ENCODE measurements around the gene AFAP1L1. TPM values are rescaled to one million over a fixed set of nuclear protein-coding genes. Genes with fewer than 3 reads are reported as not detected.

The AFAP1L1 gene
- total and polyA plus RNA-seq, 10 of the 15 experiments (the other 5 are each of a cell fraction or from before 2014, with no cell fraction given), result 0.11 TPM; not detected in 9

- H2AFZ ChIP-seq (ENCODE audit: control insufficient read depth, low read depth, low read length), result no peak overlapping the region
- no peaks in the 10 kb centered on the region for H4K20me1 ChIP-seq (ENCODE audit: control insufficient read depth, insufficient read depth)
- H3K36me3 ChIP-seq (ENCODE audit: control insufficient read depth in 2 of 2, insufficient read depth in 2 of 2, low read length in 1 of 2), result no peaks in the 10 kb centered on the region
- H3K9ac ChIP-seq (ENCODE audit: control insufficient read depth, insufficient read depth, low read length), result no peak overlapping the region
- BruUV-seq (replicated peaks), result no TSS peak
- no peak overlapping the region for H3K27ac ChIP-seq (ENCODE audit: control insufficient read depth, insufficient read depth)
- DNase-seq (ENCODE audit: low read depth, low spot score) (no peak), FAIRE-seq (no peak), ATAC-seq (no peak)
- TF ChIP-seq BCLAF1 (IDR thresholded peaks at IDR 0.05), result no peak
- no peak for TF ChIP-seq CEBPZ (IDR thresholded peaks at IDR 0.05; ENCODE audit: low read depth, low read length)
- TF ChIP-seq ZNF622 (IDR thresholded peaks at IDR 0.05), result no peak
- peaks cover 1 to 2% of the 10 kb centered on the region in 2 experiments; a peak in 2 of 4 replicates for H3K27me3 ChIP-seq (replicated peaks in 1 of 2; ENCODE audit: control insufficient read depth in 2 of 2, insufficient read depth in 2 of 2, low read length in 1 of 2)
- no peaks in the 10 kb centered on the region; the same call in 2 of the 3 replicates for H3K9me3 ChIP-seq (replicated peaks; ENCODE audit: control insufficient read depth, insufficient read depth, low read length)
- no peaks in the 10 kb centered on the region for H3K79me2 ChIP-seq (ENCODE audit: control insufficient read depth, insufficient read depth, low read length)
- no peaks in the 10 kb centered on the region for H3K4me1 ChIP-seq (ENCODE audit: control insufficient read depth, insufficient read depth, low read length)
- no peak overlapping the region for H3K4me3 ChIP-seq
- in situ Hi-C loops (cut with MboI), result no loop called here
- intact Hi-C loops (cut with micrococcal nuclease; ENCODE audit: unreplicated experiment), result no loop called here
- WGBS (ENCODE audit: insufficient coverage, insufficient replicate concordance, low lambda C conversion rate, missing lambda C conversion rate), result 87% methylated on average over 5 of the region's 5 CpGs
- ChIA-PET RAD21 (ENCODE audit: unreplicated experiment) (no interaction called here), CTCF (interaction anchor here (1.3 to 1.4 kb wide), 2 partner anchors 9 to 11 kb away, joined by 3 to 6 read pairs; no protein-coding TSS in a partner anchor), POLR2A (interaction anchor here (0.6 kb wide), 1 partner anchor 85 kb away, joined by 3 read pairs; no protein-coding TSS in a partner anchor), SMC1A (ENCODE audit: uncharacterized antibody, unreplicated experiment) (no interaction called here)
- no peak overlapping the region for H3K4me2 ChIP-seq (ENCODE audit: control insufficient read depth, insufficient read depth)
Observed at GRCh38 chr5:149328177-149328576, 56.5 kb downstream of the AFAP1L1 start.

All from GM12878 (cell line).